ENCODE measurements around the gene SLC26A1. TPM values are rescaled to one million over a fixed set of nuclear protein-coding genes. Genes with fewer than 3 reads are reported as not detected.

SLC26A1 gene
- total RNA-seq, 1 donor from 2014 or later = 0.43 TPM

GRCh38 chr4:986879-987623, 6.2 kb downstream of the SLC26A1 start, which contains the start of gene IDUA:
IDUA (plus strand) TSS chr4:987044; CDS start chr4:987085, 41 bp downstream.
- intact Hi-C loops (cut with micrococcal nuclease) = loop anchor here (1.0 to 5.0 kb wide), 4 partner anchors 14 to 205 kb away; partner anchors contain the start of genes DGKQ and FGFRL1

GRCh38 chr4:986428-986878, 6.8 kb downstream of the SLC26A1 start:
- intact Hi-C loops (cut with micrococcal nuclease) = loop anchor here (2.0 to 5.0 kb wide), 2 partner anchors 24 to 204 kb away; partner anchors contain the start of gene FGFRL1

GRCh38 chr4:985123-985830, 7.9 kb downstream of the SLC26A1 start:
- intact Hi-C loops (cut with micrococcal nuclease) = loop anchor here (5.0 kb wide), 1 partner anchor 203 kb away; no protein-coding TSS in a partner anchor

DNA sequence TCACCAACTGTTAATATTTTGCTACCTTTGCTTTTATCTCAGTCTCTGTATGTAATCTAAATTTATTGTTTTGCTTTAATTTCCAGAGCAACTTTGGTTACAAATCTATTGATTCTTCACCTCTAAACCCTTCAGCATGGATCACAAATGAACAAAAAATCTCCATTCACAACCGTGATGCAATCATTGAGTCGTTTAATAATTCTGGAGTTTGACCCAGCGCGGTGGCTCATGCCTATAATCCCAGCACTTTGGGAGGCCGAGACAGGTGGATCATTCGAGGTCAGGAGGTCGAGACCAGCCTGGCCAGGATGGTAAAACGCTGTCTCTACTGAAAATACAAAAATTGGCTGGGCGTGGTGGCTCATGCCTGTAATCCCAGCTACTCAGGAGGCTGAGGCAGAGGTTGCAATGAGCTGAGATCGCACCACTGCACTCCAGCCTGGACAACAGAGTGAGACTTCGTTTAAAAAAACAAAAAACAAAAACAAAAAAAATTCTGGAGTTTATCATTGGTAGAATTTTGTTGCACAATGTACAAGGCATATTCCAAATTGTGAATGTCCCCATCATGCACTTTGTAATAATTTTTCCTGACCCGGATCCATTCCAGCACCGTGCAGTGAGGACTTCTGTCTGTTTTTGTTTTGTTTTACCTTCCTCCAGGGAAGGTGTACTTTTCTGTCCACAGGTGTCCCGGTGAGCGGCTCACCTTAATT, 8.7 kb downstream of the SLC26A1 start:
- intact Hi-C loops (cut with micrococcal nuclease) = loop anchor here (5.0 kb wide), 1 partner anchor 202 kb away; no protein-coding TSS in a partner anchor

- intact Hi-C loops (cut with micrococcal nuclease) = no loop called here
These were observed 10.4 kb downstream of the SLC26A1 start for GRCh38 chr4:982814-983213.

DNA sequence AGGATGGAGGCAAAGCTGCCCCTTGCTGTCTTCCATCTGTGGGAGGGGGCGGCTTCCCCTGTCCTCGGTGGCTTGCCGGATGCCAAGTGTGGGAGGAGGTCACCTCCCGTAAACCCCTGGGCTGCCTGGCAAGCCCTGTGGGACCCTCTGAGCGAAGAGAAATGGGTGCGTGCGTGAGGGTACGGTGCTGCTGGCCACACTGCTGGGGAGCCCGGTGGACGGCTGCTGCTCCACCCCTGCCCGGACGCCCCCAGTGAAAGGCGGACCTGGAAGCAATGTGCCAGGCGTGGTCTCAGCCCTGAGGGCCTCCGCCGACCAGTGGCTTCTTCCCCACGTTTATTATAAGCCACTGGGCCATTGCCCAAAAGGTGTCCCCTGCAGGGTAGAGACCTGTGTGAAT, 10.9 kb downstream of the SLC26A1 start:
- intact Hi-C loops (cut with micrococcal nuclease) = no loop called here

DNA sequence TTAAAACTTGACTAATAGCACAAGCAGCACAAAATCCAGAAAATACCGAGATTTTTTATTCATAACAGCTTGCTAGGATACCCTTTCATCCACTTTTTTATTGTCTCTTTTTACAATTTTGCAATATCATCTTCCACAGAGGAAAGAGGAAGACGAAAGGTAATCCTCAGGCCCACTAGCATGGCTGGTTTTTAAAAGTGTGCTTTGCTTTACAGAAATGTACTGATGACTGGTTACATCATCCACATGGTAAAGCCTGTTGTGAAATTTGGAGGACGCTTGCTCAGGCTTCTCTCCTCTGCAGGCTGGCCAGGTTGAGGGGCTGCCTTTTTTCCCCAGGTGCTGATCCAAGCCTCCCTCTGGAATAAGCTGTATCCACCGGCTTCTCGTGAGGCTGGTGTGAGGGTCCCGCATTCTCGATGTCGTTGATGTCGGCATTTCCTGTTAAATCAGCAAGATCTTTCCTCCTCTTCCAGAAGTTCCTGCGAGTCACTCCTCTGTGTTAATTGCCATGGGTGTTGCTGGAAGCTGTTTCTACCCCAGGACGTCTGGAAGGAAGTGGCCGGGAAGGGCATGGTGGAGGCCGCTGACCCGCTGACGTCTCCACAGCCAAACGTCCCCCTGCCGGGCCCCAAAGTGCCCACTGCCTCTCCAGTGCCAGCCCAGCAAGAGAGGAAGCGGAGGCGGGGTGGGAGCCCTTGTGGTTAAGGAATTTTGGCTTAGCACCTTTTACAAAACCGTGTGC, 14.1 kb downstream of the SLC26A1 start:
- intact Hi-C loops (cut with micrococcal nuclease) = loop anchor here (10.0 kb wide), 1 partner anchor 104 kb away; no protein-coding TSS in a partner anchor

GRCh38 chr4:976016-976415, 17.2 kb downstream of the SLC26A1 start:
- intact Hi-C loops (cut with micrococcal nuclease) = loop anchor here (10.0 kb wide), 1 partner anchor 101 kb away; no protein-coding TSS in a partner anchor

GRCh38 chr4:974668-975067, 18.5 kb downstream of the SLC26A1 start:
- intact Hi-C loops (cut with micrococcal nuclease) = loop anchor here (10.0 kb wide), 1 partner anchor 100 kb away; no protein-coding TSS in a partner anchor

GRCh38 chr4:973431-974397, 19.5 kb downstream of the SLC26A1 start, which contains the start of gene DGKQ:
DGKQ (minus strand) TSS chr4:973569; CDS start chr4:973482, 87 bp downstream.
- intact Hi-C loops (cut with micrococcal nuclease) = loop anchor here (1.0 to 10.0 kb wide), 5 partner anchors 14 to 191 kb away; partner anchors contain the start of genes FGFRL1, GAK, IDUA and TMEM175

- intact Hi-C loops (cut with micrococcal nuclease) = loop anchor here (1.0 to 10.0 kb wide), 5 partner anchors 14 to 191 kb away; partner anchors contain the start of genes FGFRL1, GAK, IDUA and TMEM175
These were observed 20.4 kb downstream of the SLC26A1 start for GRCh38 chr4:972651-973424.

DNA sequence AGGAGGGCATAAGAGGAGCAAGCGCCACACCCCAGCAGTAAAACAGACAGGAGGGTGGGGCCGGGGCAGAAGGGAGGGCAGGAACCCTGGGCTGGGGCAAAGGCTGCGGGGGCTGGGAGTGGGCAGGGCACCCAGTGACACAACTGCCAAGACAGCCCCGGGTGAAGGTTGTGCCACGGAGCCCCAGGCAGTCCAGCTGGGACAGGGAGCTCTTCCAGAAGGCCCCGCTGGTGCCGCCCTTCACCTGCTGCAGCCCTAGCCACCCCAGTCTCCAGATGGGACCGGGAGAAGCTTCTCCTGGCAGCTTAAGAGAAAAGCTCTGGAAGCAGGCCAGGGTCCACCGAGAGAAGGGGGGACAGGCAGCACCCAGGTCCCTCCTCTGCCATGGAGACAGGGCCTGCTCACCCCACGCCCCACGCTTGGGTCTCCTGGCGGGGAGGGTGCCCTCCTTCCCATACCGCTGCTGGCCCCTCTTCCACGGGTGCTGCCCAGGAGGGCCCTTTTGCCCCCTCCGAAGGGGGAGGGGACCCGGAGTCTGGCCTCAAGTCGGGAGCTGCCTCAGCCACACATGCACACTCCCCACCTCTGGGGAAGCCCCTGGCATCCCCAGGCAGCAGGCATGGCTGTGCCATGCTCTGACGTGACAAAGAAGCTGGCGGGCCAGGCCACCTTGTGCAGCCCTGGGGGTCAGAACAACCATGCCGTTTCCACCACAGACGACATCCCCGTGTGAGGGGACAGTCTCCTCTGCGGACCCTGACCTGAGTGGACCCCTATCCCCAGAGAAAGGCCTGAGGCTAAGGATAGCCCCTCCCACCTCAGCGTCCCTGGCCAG, 21.3 kb downstream of the SLC26A1 start:
- intact Hi-C loops (cut with micrococcal nuclease) = loop anchor here (10.0 kb wide), 1 partner anchor 97 kb away; no protein-coding TSS in a partner anchor

DNA sequence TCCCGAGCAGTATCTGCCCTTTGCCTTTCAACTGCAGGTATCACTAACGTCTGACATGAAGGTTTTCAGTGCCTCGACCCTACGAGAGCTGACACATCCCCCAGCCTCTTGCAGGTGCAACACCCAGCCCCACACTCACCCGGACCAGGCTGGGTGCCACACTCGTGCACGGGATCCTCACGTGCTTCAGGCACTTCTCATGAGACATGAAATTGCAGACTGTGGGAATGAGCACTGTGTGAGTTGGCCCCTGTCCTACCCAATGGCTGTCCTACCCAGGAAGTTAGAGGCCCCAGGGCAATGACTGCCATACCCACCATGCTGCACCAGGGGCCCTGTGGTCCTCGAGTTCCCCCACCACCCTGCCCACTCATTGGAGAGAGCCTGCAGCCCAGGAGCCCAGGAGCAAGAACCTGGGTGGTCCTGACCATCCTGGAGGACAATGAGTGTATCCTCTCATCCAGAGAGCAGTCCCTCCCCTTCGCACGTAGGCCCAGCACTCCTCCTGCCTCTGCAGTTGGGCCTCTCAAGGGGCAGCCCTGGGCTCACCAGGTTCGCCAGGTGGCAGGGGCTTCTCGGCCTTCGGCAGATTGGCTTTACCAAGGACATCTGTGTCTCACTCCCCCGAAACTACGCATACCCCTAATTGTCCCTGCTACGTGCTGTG, 22.2 kb downstream of the SLC26A1 start:
- intact Hi-C loops (cut with micrococcal nuclease) = loop anchor here (10.0 kb wide), 1 partner anchor 96 kb away; no protein-coding TSS in a partner anchor

DNA sequence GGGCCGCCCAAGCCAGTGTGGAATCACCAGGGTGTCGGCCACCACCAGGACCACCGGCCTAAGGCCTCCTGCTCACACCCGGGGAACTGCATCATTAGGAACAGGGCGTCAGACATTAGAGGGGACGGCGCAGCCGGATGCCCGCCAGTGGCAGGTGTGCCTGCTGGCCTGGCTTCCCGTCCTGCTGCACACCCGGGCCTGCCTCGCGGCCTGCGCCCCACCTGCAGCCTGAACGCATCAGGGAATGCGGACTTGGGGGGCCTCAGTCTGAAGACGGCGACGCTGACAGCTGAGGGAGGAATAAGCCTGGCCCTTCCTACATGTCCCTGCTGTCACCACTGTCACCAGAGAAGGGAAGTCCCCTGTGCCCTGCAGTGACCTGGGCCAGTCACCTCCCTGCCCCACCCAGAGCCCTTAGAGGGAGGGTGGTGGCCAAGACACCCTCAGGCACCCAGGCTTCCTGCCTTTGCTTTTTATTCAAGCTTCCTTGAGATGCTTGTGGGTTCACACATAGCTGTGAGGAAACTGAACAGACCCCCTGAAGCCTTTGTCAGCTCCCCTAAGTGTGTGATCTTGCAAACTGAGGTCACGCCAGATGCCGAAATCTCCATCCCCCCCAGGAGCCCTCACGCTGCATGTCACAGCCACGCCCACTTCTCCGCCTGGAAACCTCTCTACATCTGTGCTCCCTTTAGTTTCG, 23.0 kb downstream of the SLC26A1 start:
- intact Hi-C loops (cut with micrococcal nuclease) = loop anchor here (10.0 kb wide), 1 partner anchor 95 kb away; no protein-coding TSS in a partner anchor

- intact Hi-C loops (cut with micrococcal nuclease) = no loop called here
These were observed 24.4 kb downstream of the SLC26A1 start for GRCh38 chr4:968621-969394.

Data from T-helper 2 cell treated with Interferon-gamma antibody and Interleukin-4, amounts not matched to agents 100 ng/mL and 5 ng/mL, for 36 hours (primary cell).